ENCODE results near the gene LRP8.

DNA sequence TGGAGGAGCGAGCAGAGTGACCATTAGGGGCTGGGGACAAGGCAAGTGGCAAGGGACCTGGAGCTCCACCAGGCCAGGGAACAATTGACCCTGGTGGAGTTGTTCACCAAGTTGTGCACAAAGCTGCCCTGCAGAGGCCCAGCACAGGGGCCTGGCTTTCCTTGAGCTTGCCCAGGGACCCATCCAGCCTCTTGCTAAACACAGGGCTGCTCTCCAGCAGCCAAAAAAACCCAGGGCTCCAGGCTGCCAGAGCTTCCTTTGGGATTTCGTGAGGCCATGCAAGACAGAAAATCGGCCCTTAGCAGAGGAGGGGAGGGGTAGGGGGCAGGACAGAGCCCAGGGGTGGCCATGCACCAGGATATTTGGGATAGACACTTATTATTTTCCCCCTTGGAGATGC is 32.6 kb downstream of the LRP8 start:
- TF ChIP-seq TAF1 (IDR thresholded peaks at IDR 0.05; ENCODE audit: borderline replicate concordance, insufficient read depth, low read length) (no peak), POLR2AphosphoS5 (IDR thresholded peaks at IDR 0.05; ENCODE audit: low read depth, low read length) (no peak), REST (IDR thresholded peaks at IDR 0.05; ENCODE audit: insufficient read depth in 1 of 2, low read depth in 2 of 2, low read length in 2 of 2) (no peak), SIN3A (IDR thresholded peaks at IDR 0.05; ENCODE audit: borderline replicate concordance, insufficient read depth, low read length) (no peak), FOXP2 (optimal IDR thresholded peaks at IDR 0.05; ENCODE audit: borderline replicate concordance, extremely low read depth, extremely low read length, insufficient read depth) (no peak)
